ENCODE results near the gene MSRB3.

- no peak for TF ChIP-seq POLR2AphosphoS5 (IDR thresholded peaks at IDR 0.05)
- TF ChIP-seq CTCF (IDR thresholded peaks at IDR 0.05) = peak in 1 of 7 experiments; percentile 4
- no peak for TF ChIP-seq POLR2A (IDR thresholded peaks at IDR 0.05)
These were observed 18.2 kb downstream of the MSRB3 start for GRCh38 chr12:65296508-65297265.
